Epithelial cell of prostate (primary cell): ENCODE results near the gene TMBIM4.
"Not testable (repeated sequence)": the region's sequence is repeated elsewhere in the genome, so short reads cannot be mapped to it uniquely, and the experiment has no call there.

Source experiments
- DNase-seq: peaks from one replicate; pipeline ENCODE4 v3.0.0-alpha.2; 2011; ENCODE audit warnings: low read depth, low spot score
- H3K27ac ChIP-seq: fragments of 450-650 bp; 2 replicates; pipeline ENCODE4 v1.5.1; 2017; ENCODE audit warnings: mild to moderate bottlenecking

The TMBIM4 gene

GRCh38 chr12:66169221-66170170 is at the start of gene TMBIM4:
Gene TMBIM4 (minus strand): TSS chr12:66169996. CDS start chr12:66169951, 45 bp downstream.
- H3K27ac ChIP-seq = peak within 1 kb of the TSS; percentile 99
- DNase-seq = peak; percentile 51

- DNase-seq = no peak
- H3K27ac ChIP-seq = peak overlapping the region; percentile 33
Measured at GRCh38 chr12:66217342-66217917, 47.6 kb upstream of the TMBIM4 start.

GRCh38 chr12:66213011-66213410 is 43.2 kb upstream of the TMBIM4 start:
- not testable (repeated sequence) for DNase-seq, H3K27ac ChIP-seq

GRCh38 chr12:66211573-66211972 is 41.8 kb upstream of the TMBIM4 start:
- not testable (repeated sequence) for DNase-seq, H3K27ac ChIP-seq

- DNase-seq = no peak
- no peak overlapping the region for H3K27ac ChIP-seq
Measured at GRCh38 chr12:66210840-66211239, 41.0 kb upstream of the TMBIM4 start.

GRCh38 chr12:66206141-66206540 is 36.3 kb upstream of the TMBIM4 start:
- H3K27ac ChIP-seq = no peak overlapping the region
- no peak for DNase-seq

- no peak for DNase-seq
- no peak overlapping the region for H3K27ac ChIP-seq
Measured at GRCh38 chr12:66203820-66204219, 34.0 kb upstream of the TMBIM4 start.

- no peak overlapping the region for H3K27ac ChIP-seq
- no peak for DNase-seq
Measured at GRCh38 chr12:66199831-66200509, 30.2 kb upstream of the TMBIM4 start.

GRCh38 chr12:66199141-66199540 is 29.3 kb upstream of the TMBIM4 start:
- H3K27ac ChIP-seq = no peak overlapping the region
- DNase-seq = no peak

- DNase-seq = no peak
- no peak overlapping the region for H3K27ac ChIP-seq
Measured at GRCh38 chr12:66197495-66197921, 27.7 kb upstream of the TMBIM4 start.

- DNase-seq = no peak
- no peak overlapping the region for H3K27ac ChIP-seq
Measured at GRCh38 chr12:66196806-66197205, 27.0 kb upstream of the TMBIM4 start.

- H3K27ac ChIP-seq = no peak overlapping the region
- no peak for DNase-seq
Measured at GRCh38 chr12:66195242-66195641, 25.4 kb upstream of the TMBIM4 start.

- H3K27ac ChIP-seq = no peak overlapping the region
- DNase-seq = no peak
Measured at GRCh38 chr12:66194122-66194521, 24.3 kb upstream of the TMBIM4 start.

- DNase-seq = no peak
- H3K27ac ChIP-seq = no peak overlapping the region
Measured at GRCh38 chr12:66191547-66192126, 21.8 kb upstream of the TMBIM4 start.

- DNase-seq = no peak
- no peak overlapping the region for H3K27ac ChIP-seq
Measured at GRCh38 chr12:66190519-66191370, 20.9 kb upstream of the TMBIM4 start.

GRCh38 chr12:66189889-66190288 is 20.1 kb upstream of the TMBIM4 start:
- no peak for DNase-seq
- H3K27ac ChIP-seq = no peak overlapping the region

- DNase-seq = no peak
- H3K27ac ChIP-seq = no peak overlapping the region
Measured at GRCh38 chr12:66189486-66189843, 19.7 kb upstream of the TMBIM4 start.

- no peak within 1 kb of the TSS for H3K27ac ChIP-seq
- no peak for DNase-seq
Measured at GRCh38 chr12:66188584-66189485, 19.0 kb upstream of the TMBIM4 start, which contains the start of gene IRAK3. Gene IRAK3 (plus strand): TSS chr12:66189214. CDS start chr12:66189300, 86 bp downstream.

GRCh38 chr12:66187821-66188220 is 18.0 kb upstream of the TMBIM4 start:
- H3K27ac ChIP-seq = no peak overlapping the region
- no peak for DNase-seq
